ENCODE results near the gene ABCD3. TPM values are rescaled to one million over a fixed set of nuclear protein-coding genes. Genes with fewer than 3 reads are reported as not detected.

ABCD3 gene
- total RNA-seq, 3 donors from 2014 or later (not counting 1 experiment from before 2014, with no cell fraction given), result 22.3 to 29.5 (median 27.6) TPM

DNA sequence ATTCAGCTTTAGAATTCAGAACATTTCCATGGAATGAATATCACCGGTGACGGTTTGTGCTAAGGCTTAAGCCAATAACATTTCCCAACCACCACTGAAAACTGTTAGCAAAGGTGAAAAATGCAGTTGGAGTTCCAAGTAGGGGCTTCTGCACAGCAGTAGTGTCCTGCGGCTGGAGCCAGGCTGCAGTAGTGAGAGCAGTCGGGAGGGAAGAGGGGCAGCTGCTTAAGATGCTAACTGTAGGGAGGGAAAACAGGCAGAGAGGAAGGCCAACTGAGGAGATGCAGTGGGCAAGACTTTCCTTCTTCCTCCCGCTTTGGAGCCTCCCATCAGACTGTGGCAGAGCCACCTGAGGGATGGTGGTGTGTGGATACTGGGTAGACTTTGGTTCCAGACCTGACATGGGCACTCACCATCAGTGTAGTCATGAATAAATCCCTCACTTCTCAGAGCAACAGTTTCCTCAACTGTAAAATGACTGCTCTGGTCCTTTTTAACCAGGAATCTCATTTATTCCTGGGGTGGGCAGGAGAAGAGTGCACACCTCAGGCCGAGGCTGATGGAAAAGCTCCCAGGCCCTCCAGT is 120.1 kb downstream of the ABCD3 start:
- Histone ChIP-seq H3K27ac (ENCODE audit: low read length) (no peak overlapping the region), H3K36me3 (ENCODE audit: control insufficient read depth, insufficient read depth, low read length) (no peaks in the 10 kb centered on the region), H3K27me3 (ENCODE audit: control insufficient read depth, insufficient read depth, low read length) (peaks cover 30% of the 10 kb centered on the region), H3K9me3 (ENCODE audit: control insufficient read depth, insufficient read depth, low read length) (no peaks in the 10 kb centered on the region), H3K4me3 (ENCODE audit: low read length) (no peak overlapping the region), H3K4me1 (ENCODE audit: control insufficient read depth, insufficient read depth, low read length) (peaks cover 12% of the 10 kb centered on the region)
- no peak for DNase-seq
- Mint-ChIP-seq H3K9me3 (no peaks in the 10 kb centered on the region), H3K4me1 (peaks cover 14 to 21% of the 10 kb centered on the region in 2 donors), H3K27me3 (ENCODE audit: low read depth in 2 of 2) (peaks cover 40 to 51% of the 10 kb centered on the region in 2 donors), H3K36me3 (no peaks in the 10 kb centered on the region), H3K27ac (no peak overlapping the region), H3K4me3 (no peak overlapping the region)
- TF ChIP-seq, protein P1, sequence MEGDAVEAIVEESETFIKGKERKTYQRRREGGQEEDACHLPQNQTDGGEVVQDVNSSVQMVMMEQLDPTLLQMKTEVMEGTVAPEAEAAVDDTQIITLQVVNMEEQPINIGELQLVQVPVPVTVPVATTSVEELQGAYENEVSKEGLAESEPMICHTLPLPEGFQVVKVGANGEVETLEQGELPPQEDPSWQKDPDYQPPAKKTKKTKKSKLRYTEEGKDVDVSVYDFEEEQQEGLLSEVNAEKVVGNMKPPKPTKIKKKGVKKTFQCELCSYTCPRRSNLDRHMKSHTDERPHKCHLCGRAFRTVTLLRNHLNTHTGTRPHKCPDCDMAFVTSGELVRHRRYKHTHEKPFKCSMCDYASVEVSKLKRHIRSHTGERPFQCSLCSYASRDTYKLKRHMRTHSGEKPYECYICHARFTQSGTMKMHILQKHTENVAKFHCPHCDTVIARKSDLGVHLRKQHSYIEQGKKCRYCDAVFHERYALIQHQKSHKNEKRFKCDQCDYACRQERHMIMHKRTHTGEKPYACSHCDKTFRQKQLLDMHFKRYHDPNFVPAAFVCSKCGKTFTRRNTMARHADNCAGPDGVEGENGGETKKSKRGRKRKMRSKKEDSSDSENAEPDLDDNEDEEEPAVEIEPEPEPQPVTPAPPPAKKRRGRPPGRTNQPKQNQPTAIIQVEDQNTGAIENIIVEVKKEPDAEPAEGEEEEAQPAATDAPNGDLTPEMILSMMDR (IDR thresholded peaks at IDR 0.05), result no peak
- intact Hi-C loops (cut with micrococcal nuclease), result no loop called here
- WGBS (ENCODE audit: insufficient coverage), result 91% methylated on average over 5 of the region's 6 CpGs
- no peak for ATAC-seq

DNA sequence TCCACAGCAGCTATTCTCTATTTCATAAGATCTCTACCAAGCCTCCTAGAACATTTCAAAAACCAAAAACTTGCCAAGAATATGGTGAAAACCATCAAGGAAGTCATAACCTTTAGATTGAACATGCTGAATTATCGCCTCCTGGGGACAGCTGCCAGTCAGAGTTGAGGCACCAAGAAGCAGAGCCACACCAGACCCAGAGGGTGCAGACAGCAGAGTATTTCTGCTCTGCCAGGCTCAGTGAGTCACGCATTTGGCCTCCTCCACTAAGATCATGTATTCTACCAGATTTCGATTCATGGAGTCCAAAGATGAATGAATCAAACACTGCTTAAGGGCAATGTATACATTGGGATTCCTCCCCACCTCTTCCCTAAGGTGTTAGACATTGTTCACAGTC is 121.3 kb downstream of the ABCD3 start:
- TF ChIP-seq, protein P1 (IDR thresholded peaks at IDR 0.05), result no peak
- no peak overlapping the region for H3K4me3 ChIP-seq (ENCODE audit: low read length)
- H3K9me3 ChIP-seq (ENCODE audit: control insufficient read depth, insufficient read depth, low read length), result no peaks in the 10 kb centered on the region
- peak overlapping the region; percentile 31 for H3K4me3 Mint-ChIP-seq
- H3K27me3 Mint-ChIP-seq (ENCODE audit: low read depth in 2 of 2), result peaks cover 42 to 59% of the 10 kb centered on the region in 2 donors
- peaks cover 33% of the 10 kb centered on the region for H3K27me3 ChIP-seq (ENCODE audit: control insufficient read depth, insufficient read depth, low read length)
- no peak for ATAC-seq
- no peak overlapping the region for H3K27ac Mint-ChIP-seq
- DNase-seq, result no peak
- no peaks in the 10 kb centered on the region for H3K36me3 ChIP-seq (ENCODE audit: control insufficient read depth, insufficient read depth, low read length)
- intact Hi-C loops (cut with micrococcal nuclease), result no loop called here
- H3K9me3 Mint-ChIP-seq, result no peaks in the 10 kb centered on the region
- 85% methylated on average over 3 of the region's 3 CpGs for WGBS (ENCODE audit: insufficient coverage)
- H3K4me1 Mint-ChIP-seq, result peaks cover 14 to 21% of the 10 kb centered on the region in 2 donors
- peaks cover 12% of the 10 kb centered on the region for H3K4me1 ChIP-seq (ENCODE audit: control insufficient read depth, insufficient read depth, low read length)
- no peak overlapping the region for H3K27ac ChIP-seq (ENCODE audit: low read length)
- H3K36me3 Mint-ChIP-seq, result no peaks in the 10 kb centered on the region

DNA sequence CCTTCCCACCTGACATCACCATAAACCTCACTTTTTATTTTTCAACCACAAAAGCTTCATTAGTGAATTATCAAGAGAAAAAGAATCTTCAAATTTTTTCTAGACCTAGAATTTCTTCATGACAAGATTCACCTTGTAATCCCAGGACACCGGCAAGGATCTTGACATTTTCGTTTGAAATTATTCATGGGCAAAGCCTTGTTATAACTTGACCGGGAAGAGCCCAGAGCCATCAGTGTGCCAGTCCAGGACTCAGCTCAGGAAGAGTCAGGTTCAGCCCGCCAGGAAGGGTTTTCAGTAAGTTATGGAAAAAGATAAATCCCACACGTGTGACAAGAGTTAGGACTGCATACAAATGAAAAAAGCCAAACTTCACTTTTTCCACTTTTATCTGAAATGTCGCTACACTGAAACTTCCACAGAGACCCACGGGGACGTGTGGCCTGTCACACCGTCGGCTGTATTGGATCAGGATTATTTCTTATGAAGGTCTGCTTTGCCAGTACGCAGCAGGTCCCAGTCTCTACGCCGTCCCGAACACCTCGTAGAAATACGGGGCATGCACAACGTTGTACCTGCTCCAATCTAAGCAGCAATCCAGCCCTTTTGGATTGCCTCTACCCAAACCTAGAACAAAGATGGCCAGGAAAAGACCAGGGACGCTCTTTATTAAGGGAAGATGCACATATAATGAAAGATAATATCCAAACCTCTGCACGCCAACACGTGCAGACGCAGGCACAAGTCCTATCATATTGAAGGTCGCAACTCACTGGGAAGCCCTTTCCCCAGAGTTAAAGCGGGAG is 122.5 kb downstream of the ABCD3 start:
- Histone ChIP-seq H3K27ac (ENCODE audit: low read length) (no peak overlapping the region), H3K4me1 (ENCODE audit: control insufficient read depth, insufficient read depth, low read length) (peaks cover 12% of the 10 kb centered on the region), H3K4me3 (ENCODE audit: low read length) (no peak overlapping the region), H3K9me3 (ENCODE audit: control insufficient read depth, insufficient read depth, low read length) (no peaks in the 10 kb centered on the region), H3K27me3 (ENCODE audit: control insufficient read depth, insufficient read depth, low read length) (peaks cover 38% of the 10 kb centered on the region), H3K36me3 (ENCODE audit: control insufficient read depth, insufficient read depth, low read length) (no peaks in the 10 kb centered on the region)
- Mint-ChIP-seq H3K9me3 (no peaks in the 10 kb centered on the region), H3K4me3 (peak overlapping the region; percentile 78), H3K4me1 (peaks cover 14 to 21% of the 10 kb centered on the region in 2 donors), H3K36me3 (no peaks in the 10 kb centered on the region), H3K27ac (no peak overlapping the region), H3K27me3 (ENCODE audit: low read depth in 2 of 2) (peaks cover 43 to 58% of the 10 kb centered on the region in 2 donors)
- ATAC-seq, result no peak
- TF ChIP-seq, protein P1 (IDR thresholded peaks at IDR 0.05), result no peak
- intact Hi-C loops (cut with micrococcal nuclease), result no loop called here
- 57% methylated on average over 23 of the region's 23 CpGs for WGBS (ENCODE audit: insufficient coverage)
- DNase-seq, result no peak

Measured in natural killer cell (primary cell).